ENCODE data around the gene PPFIA3.

GRCh38 chr19:49110567-49110966 lies 8.8 kb upstream of the PPFIA3 start:
- TF ChIP-seq GATA2 (IDR thresholded peaks at IDR 0.05; ENCODE audit: low read depth, low read length) (no peak), GATA3 (IDR thresholded peaks at IDR 0.05; ENCODE audit: low read depth, low read length) (no peak)

Data from SH-SY5Y (cell line).